NCI-H146 treated with DMSO at 0.1 percent for 48 hours (cell line): ENCODE measurements around the gene JMJD8.

Experiments
- DNase-seq: peaks from one replicate; lab custom pipeline; 2025; ENCODE audit not compliant: unreplicated experiment; lab: John Stamatoyannopoulos, UW

The JMJD8 gene

GRCh38 chr16:684071-684794, at the start of gene JMJD8:
TSS of gene JMJD8 (minus strand) at chr16:684334. CDS start at chr16:684319, 15 bp downstream.
- DNase-seq: peak; percentile 89

- no peak for DNase-seq
Measured at GRCh38 chr16:733382-734207, 49.5 kb upstream of the JMJD8 start.

GRCh38 chr16:732936-733335, 48.8 kb upstream of the JMJD8 start:
- no peak for DNase-seq

- DNase-seq: no peak
Measured at GRCh38 chr16:732332-732731, 48.2 kb upstream of the JMJD8 start.

- no peak for DNase-seq
Measured at GRCh38 chr16:730666-731509, 46.8 kb upstream of the JMJD8 start.

GRCh38 chr16:729768-730665, 45.9 kb upstream of the JMJD8 start:
- DNase-seq: no peak

GRCh38 chr16:728890-729744, 45.0 kb upstream of the JMJD8 start:
- DNase-seq: no peak

GRCh38 chr16:728131-728889, 44.2 kb upstream of the JMJD8 start:
- peak; percentile 66 for DNase-seq

- DNase-seq: no peak
Measured at GRCh38 chr16:727291-727977, 43.3 kb upstream of the JMJD8 start.

GRCh38 chr16:726438-727290, 42.5 kb upstream of the JMJD8 start, which contains the start of the genes CCDC78 and HAGHL:
TSS of gene CCDC78 (minus strand) at chr16:726443. CDS start at chr16:726367, 76 bp downstream.
TSS of gene HAGHL (plus strand) at chr16:727106. CDS start at chr16:727510, 404 bp downstream.
- peak; percentile 16 for DNase-seq

GRCh38 chr16:726188-726437, 42.0 kb upstream of the JMJD8 start:
- DNase-seq: no peak

GRCh38 chr16:725463-726187, 41.5 kb upstream of the JMJD8 start:
- no peak for DNase-seq

GRCh38 chr16:725041-725376, 40.9 kb upstream of the JMJD8 start:
- DNase-seq: no peak

- no peak for DNase-seq
Measured at GRCh38 chr16:724188-725040, 40.3 kb upstream of the JMJD8 start.

- no peak for DNase-seq
Measured at GRCh38 chr16:723695-724094, 39.6 kb upstream of the JMJD8 start.
